ENCODE data around the gene FOXL3. TPM values are rescaled to one million over a fixed set of nuclear protein-coding genes. Genes with fewer than 3 reads are reported as not detected.

Gene FOXL3
- total and polyA plus RNA-seq, 4 donors = not detected

- TF ChIP-seq, protein P1, sequence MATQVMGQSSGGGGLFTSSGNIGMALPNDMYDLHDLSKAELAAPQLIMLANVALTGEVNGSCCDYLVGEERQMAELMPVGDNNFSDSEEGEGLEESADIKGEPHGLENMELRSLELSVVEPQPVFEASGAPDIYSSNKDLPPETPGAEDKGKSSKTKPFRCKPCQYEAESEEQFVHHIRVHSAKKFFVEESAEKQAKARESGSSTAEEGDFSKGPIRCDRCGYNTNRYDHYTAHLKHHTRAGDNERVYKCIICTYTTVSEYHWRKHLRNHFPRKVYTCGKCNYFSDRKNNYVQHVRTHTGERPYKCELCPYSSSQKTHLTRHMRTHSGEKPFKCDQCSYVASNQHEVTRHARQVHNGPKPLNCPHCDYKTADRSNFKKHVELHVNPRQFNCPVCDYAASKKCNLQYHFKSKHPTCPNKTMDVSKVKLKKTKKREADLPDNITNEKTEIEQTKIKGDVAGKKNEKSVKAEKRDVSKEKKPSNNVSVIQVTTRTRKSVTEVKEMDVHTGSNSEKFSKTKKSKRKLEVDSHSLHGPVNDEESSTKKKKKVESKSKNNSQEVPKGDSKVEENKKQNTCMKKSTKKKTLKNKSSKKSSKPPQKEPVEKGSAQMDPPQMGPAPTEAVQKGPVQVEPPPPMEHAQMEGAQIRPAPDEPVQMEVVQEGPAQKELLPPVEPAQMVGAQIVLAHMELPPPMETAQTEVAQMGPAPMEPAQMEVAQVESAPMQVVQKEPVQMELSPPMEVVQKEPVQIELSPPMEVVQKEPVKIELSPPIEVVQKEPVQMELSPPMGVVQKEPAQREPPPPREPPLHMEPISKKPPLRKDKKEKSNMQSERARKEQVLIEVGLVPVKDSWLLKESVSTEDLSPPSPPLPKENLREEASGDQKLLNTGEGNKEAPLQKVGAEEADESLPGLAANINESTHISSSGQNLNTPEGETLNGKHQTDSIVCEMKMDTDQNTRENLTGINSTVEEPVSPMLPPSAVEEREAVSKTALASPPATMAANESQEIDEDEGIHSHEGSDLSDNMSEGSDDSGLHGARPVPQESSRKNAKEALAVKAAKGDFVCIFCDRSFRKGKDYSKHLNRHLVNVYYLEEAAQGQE (IDR thresholded peaks at IDR 0.05) = no peak
- TF ChIP-seq GABPA (IDR thresholded peaks at IDR 0.05 in 1 of 2, conservative IDR thresholded peaks at IDR 0.05 in 1 of 2) (no peak), HNF4A (conservative IDR thresholded peaks at IDR 0.05) (no peak), RXRA (IDR thresholded peaks at IDR 0.05) (no peak), JUND (IDR thresholded peaks at IDR 0.05) (no peak), TAF1 (conservative IDR thresholded peaks at IDR 0.05) (no peak), EGR1 (IDR thresholded peaks at IDR 0.05; ENCODE audit: low read depth in 2 of 2) (no peak), SP1 (IDR thresholded peaks at IDR 0.05) (no peak), FOXA1 (IDR thresholded peaks at IDR 0.05) (no peak), YY1 (IDR thresholded peaks at IDR 0.05) (no peak), MAX (IDR thresholded peaks at IDR 0.05) (no peak), HNF4G (IDR thresholded peaks at IDR 0.05) (no peak)
These were observed 43.5 kb upstream of the FOXL3 start (continued) for GRCh38 chr7:246451-246850.

- Histone ChIP-seq H3K9me3 (ENCODE audit: control insufficient read depth in 4 of 4, low read length in 3 of 4) (no peaks in the 10 kb centered on the region), H3K9ac (ENCODE audit: low read depth in 1 of 2, low read length in 2 of 2) (no peak overlapping the region), H3K4me1 (ENCODE audit: control insufficient read depth in 4 of 4, insufficient read depth in 4 of 4, low read length in 3 of 4) (peaks cover 0 to 10% (median 5%) of the 10 kb centered on the region in 4 donors), H3K4me3 (ENCODE audit: low read depth in 1 of 3, low read length in 3 of 3) (no peak overlapping the region), H3K27ac (ENCODE audit: low read depth in 1 of 2, low read length in 2 of 2) (peak overlapping the region in 1 of 2 donors; percentile 18), H3K36me3 (ENCODE audit: control insufficient read depth in 4 of 4, insufficient read depth in 3 of 4, low read depth in 1 of 4, low read length in 3 of 4) (peaks cover 16 to 60% (median 35%) of the 10 kb centered on the region in 4 donors), H3K27me3 (ENCODE audit: control insufficient read depth in 4 of 4, insufficient read depth in 4 of 4, low read length in 3 of 4) (no peaks in the 10 kb centered on the region)
- no peak for TF ChIP-seq FOXA2 (IDR thresholded peaks at IDR 0.05)
- TF ChIP-seq, protein P1 (IDR thresholded peaks at IDR 0.05) = no peak
- TF ChIP-seq SP1 (IDR thresholded peaks at IDR 0.05) = no peak
- no peak for TF ChIP-seq JUND (IDR thresholded peaks at IDR 0.05)
- 85% methylated on average over 12 of the region's 12 CpGs for WGBS
- no peak for DNase-seq (ENCODE audit: low spot score)
These were observed 42.8 kb upstream of the FOXL3 start for GRCh38 chr7:247181-247580.

GRCh38 chr7:247636-248035 is 42.3 kb upstream of the FOXL3 start:
- peaks cover 0 to 10% (median 5%) of the 10 kb centered on the region in 4 donors for H3K4me1 ChIP-seq (ENCODE audit: control insufficient read depth in 4 of 4, insufficient read depth in 4 of 4, low read length in 3 of 4)
- 89% methylated on average over 16 of the region's 16 CpGs for WGBS
- peaks cover 18 to 64% (median 39%) of the 10 kb centered on the region in 4 donors for H3K36me3 ChIP-seq (ENCODE audit: control insufficient read depth in 4 of 4, insufficient read depth in 3 of 4, low read depth in 1 of 4, low read length in 3 of 4)
- H3K27ac ChIP-seq (ENCODE audit: low read depth in 1 of 2, low read length in 2 of 2) = no peak overlapping the region
- DNase-seq (ENCODE audit: low spot score) = no peak
- TF ChIP-seq RAD21 (IDR thresholded peaks at IDR 0.05) (no peak), MAX (IDR thresholded peaks at IDR 0.05) (no peak), RXRA (IDR thresholded peaks at IDR 0.05) (no peak), FOXA1 (IDR thresholded peaks at IDR 0.05) (no peak), JUND (IDR thresholded peaks at IDR 0.05) (no peak), EGR1 (IDR thresholded peaks at IDR 0.05; ENCODE audit: low read depth in 2 of 2) (no peak), SP1 (IDR thresholded peaks at IDR 0.05) (no peak), GABPA (IDR thresholded peaks at IDR 0.05 in 1 of 2, conservative IDR thresholded peaks at IDR 0.05 in 1 of 2) (no peak), CTCF (IDR thresholded peaks at IDR 0.05; ENCODE audit: low read depth, low read length, missing input control) (no peak), HNF4G (IDR thresholded peaks at IDR 0.05) (no peak), TAF1 (conservative IDR thresholded peaks at IDR 0.05) (no peak), YY1 (IDR thresholded peaks at IDR 0.05) (no peak), NR2F2 (IDR thresholded peaks at IDR 0.05) (no peak), HNF4A (conservative IDR thresholded peaks at IDR 0.05) (no peak)
- TF ChIP-seq, protein P2, sequence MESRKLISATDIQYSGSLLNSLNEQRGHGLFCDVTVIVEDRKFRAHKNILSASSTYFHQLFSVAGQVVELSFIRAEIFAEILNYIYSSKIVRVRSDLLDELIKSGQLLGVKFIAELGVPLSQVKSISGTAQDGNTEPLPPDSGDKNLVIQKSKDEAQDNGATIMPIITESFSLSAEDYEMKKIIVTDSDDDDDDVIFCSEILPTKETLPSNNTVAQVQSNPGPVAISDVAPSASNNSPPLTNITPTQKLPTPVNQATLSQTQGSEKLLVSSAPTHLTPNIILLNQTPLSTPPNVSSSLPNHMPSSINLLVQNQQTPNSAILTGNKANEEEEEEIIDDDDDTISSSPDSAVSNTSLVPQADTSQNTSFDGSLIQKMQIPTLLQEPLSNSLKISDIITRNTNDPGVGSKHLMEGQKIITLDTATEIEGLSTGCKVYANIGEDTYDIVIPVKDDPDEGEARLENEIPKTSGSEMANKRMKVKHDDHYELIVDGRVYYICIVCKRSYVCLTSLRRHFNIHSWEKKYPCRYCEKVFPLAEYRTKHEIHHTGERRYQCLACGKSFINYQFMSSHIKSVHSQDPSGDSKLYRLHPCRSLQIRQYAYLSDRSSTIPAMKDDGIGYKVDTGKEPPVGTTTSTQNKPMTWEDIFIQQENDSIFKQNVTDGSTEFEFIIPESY (IDR thresholded peaks at IDR 0.05) = no peak
- TF ChIP-seq, protein P3, sequence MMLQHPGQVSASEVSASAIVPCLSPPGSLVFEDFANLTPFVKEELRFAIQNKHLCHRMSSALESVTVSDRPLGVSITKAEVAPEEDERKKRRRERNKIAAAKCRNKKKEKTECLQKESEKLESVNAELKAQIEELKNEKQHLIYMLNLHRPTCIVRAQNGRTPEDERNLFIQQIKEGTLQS (IDR thresholded peaks at IDR 0.05) = no peak
- no peaks in the 10 kb centered on the region for H3K9me3 ChIP-seq (ENCODE audit: control insufficient read depth in 4 of 4, low read length in 3 of 4)
- H3K9ac ChIP-seq (ENCODE audit: low read depth in 1 of 2, low read length in 2 of 2) = no peak overlapping the region
- H3K4me3 ChIP-seq (ENCODE audit: low read depth in 1 of 3, low read length in 3 of 3) = no peak overlapping the region
- H3K27me3 ChIP-seq (ENCODE audit: control insufficient read depth in 4 of 4, insufficient read depth in 4 of 4, low read length in 3 of 4) = no peaks in the 10 kb centered on the region

Data from liver (tissue), 9 donors.